ENCODE results near the gene EVPL. TPM values are rescaled to one million over a fixed set of nuclear protein-coding genes. Genes with fewer than 3 reads are reported as not detected.

Gene EVPL
- total and polyA plus RNA-seq, 2 of the 13 experiments (the other 11 are each of a cell fraction or from before 2014, with no cell fraction given), result 2.1 to 8.2 TPM

GRCh38 chr17:76072148-76072858, 45.2 kb upstream of the EVPL start, which contains the start of gene SRP68 (continued):
- TF ChIP-seq ZBTB33 (CRISPR knock-in tag; IDR thresholded peaks at IDR 0.05), result peak; percentile 40
- peak; percentile 92; the same call in 1 of the 2 replicates for TF ChIP-seq ERF (CRISPR knock-in tag; IDR thresholded peaks at IDR 0.05)
- no peak for TF ChIP-seq ADNP (CRISPR knock-in tag; IDR thresholded peaks at IDR 0.05)
- TF ChIP-seq MYPOP (CRISPR knock-in tag; IDR thresholded peaks at IDR 0.05), result peak; percentile 75
- TF ChIP-seq ZNF460 (CRISPR knock-in tag; IDR thresholded peaks at IDR 0.05; ENCODE audit: borderline replicate concordance), result no peak; the same call in 1 of the 2 replicates
- TF ChIP-seq NFKB2 (CRISPR knock-in tag; IDR thresholded peaks at IDR 0.05; ENCODE audit: borderline replicate concordance), result peak; percentile 90; the same call in 1 of the 2 replicates
- TF ChIP-seq BRCA1 (CRISPR knock-in tag; IDR thresholded peaks at IDR 0.05), result no peak
- no peak for TF ChIP-seq MLXIP (CRISPR knock-in tag; IDR thresholded peaks at IDR 0.05; ENCODE audit: borderline replicate concordance)
- peak; percentile 90; the same call in 1 of the 2 replicates for TF ChIP-seq ZNF784 (CRISPR knock-in tag; IDR thresholded peaks at IDR 0.05; ENCODE audit: borderline replicate concordance)
- TF ChIP-seq ZNF496 (CRISPR knock-in tag; IDR thresholded peaks at IDR 0.05; ENCODE audit: insufficient replicate concordance), result no peak
- TF ChIP-seq ZNF451 (CRISPR knock-in tag; IDR thresholded peaks at IDR 0.05), result 0 out of 2 replicates have a peak, but pooled peaks have one; percentile 58
- 0 out of 2 replicates have a peak, but pooled peaks have one; percentile 74 for TF ChIP-seq ZNF101 (CRISPR knock-in tag; IDR thresholded peaks at IDR 0.05; ENCODE audit: borderline replicate concordance, low read depth)
- TF ChIP-seq ZNF441 (CRISPR knock-in tag; IDR thresholded peaks at IDR 0.05; ENCODE audit: borderline replicate concordance), result peak; percentile 99
- peak; percentile 98 for TF ChIP-seq ATF7-NPFF (CRISPR knock-in tag; IDR thresholded peaks at IDR 0.05; ENCODE audit: low read depth)
- peak; percentile 78; the same call in 1 of the 2 replicates for TF ChIP-seq ZNF639 (CRISPR knock-in tag; conservative IDR thresholded peaks at IDR 0.05)
- peak; percentile 75 for TF ChIP-seq JUND (CRISPR knock-in tag; IDR thresholded peaks at IDR 0.05)
- peak; percentile 72; the same call in 1 of the 2 replicates for TF ChIP-seq ZNF768 (CRISPR knock-in tag; IDR thresholded peaks at IDR 0.05)
- TF ChIP-seq ZNF572 (CRISPR knock-in tag; IDR thresholded peaks at IDR 0.05), result peak; percentile 100

Measured in HepG2 (cell line).